Sigmoid colon (tissue), 7 donors: ENCODE results near the gene CDC5L. TPM values are rescaled to one million over a fixed set of nuclear protein-coding genes. Genes with fewer than 3 reads are reported as not detected.

Source experiments
- DNase-seq: peaks from one replicate; pipeline ENCODE4 v3.0.0-alpha.2; 2019
- H3K27ac ChIP-seq, 4 donors: fragments of 200-600 bp; sonication (generic); one replicate each; pipeline ENCODE4 v1.5.1; 2016 to 2019; ENCODE audit warnings: mild to moderate bottlenecking in 1 of 4
- H3K27me3 ChIP-seq, 3 donors: fragments of 200-600 bp; sonication (generic); one replicate each; pipeline ENCODE4 v1.5.1; 2019; ENCODE audit warnings: mild to moderate bottlenecking in 1 of 3
- H3K36me3 ChIP-seq, 4 donors: fragments of 200-600 bp; sonication (generic); one replicate each; pipeline ENCODE4 v1.5.1; 2016 to 2019
- H3K4me1 ChIP-seq, 4 donors: fragments of 200-600 bp; sonication (generic); one replicate each; pipeline ENCODE4 v1.5.1; 2017 to 2019
- H3K4me3 ChIP-seq, 4 donors: fragments of 200-600 bp; sonication (generic); one replicate each; pipeline ENCODE4 v1.5.1; 2017 to 2019; ENCODE audit warnings: mild to moderate bottlenecking in 2 of 4, moderate library complexity in 1 of 4
- H3K9me3 ChIP-seq, 4 donors: fragments of 200-600 bp in 3 of 4; sonication (generic) in 3 of 4; one replicate each; pipeline versions ENCODE4 v1.5.1 to v1.6.1; 2013 to 2019
- EP300 ChIP-seq, 4 donors: sonication (generic); formaldehyde crosslinking; IDR thresholded peaks; one replicate each; pipeline ENCODE4 v1.6.1; 2017; ENCODE audit warnings: antibody characterized with exemption in 4 of 4
- POLR2A ChIP-seq, 2 donors: fragments of 450-650 bp; IDR thresholded peaks; one replicate each; pipeline ENCODE4 v1.6.1; 2016; ENCODE audit warnings: antibody characterized with exemption in 2 of 2, mild to moderate bottlenecking in 2 of 2, moderate library complexity in 2 of 2
- POLR2AphosphoS5 ChIP-seq, 4 donors: sonication (generic); formaldehyde crosslinking; IDR thresholded peaks; one replicate each; pipeline ENCODE4 v1.6.1; 2017; ENCODE audit warnings: antibody characterized with exemption in 4 of 4
- WGBS, 2 donors: extraction: QIAGEN DNeasy Blood & Tissue Kit; methylation state at CpG; one replicate each; pipeline ENCODE4 v1.1.7; 2013; 5-methylcytosine and 5-hydroxymethylcytosine counted together
- intact Hi-C: fragments of 100-400 bp; cut with DNase I; formaldehyde crosslinking; loops from one replicate; pipeline ENCODE4 v1.15.1; 2023
- polyA plus RNA-seq, 3 donors: library from polyadenylated mRNA; stranded (reverse); fragments of 200-250 nt; gene quantifications; one replicate each; pipeline ENCODE4 v1.2.3, GENCODE V29; 2013
- total RNA-seq, 4 donors: library from RNA; depleted of rRNA; stranded (reverse); fragments of >200 nt; gene quantifications; one replicate each; pipeline ENCODE4 v1.1.0, GENCODE V29; 2016
- TF ChIP-seq, protein P1 (sequence below), 4 experiments: fragments of 450-650 bp in 3 of 4; fragments of 200-600 bp in 1 of 4; IDR thresholded peaks; one replicate each; pipeline ENCODE4 v1.5.1; 2016 to 2019; ENCODE audit warnings: antibody characterized with exemption in 4 of 4, mild to moderate bottlenecking in 3 of 4, moderate library complexity in 2 of 4
- donor health status: healthy with polysubstance abuse.
- donor health status: Bipolar disorder and iron deficiency.
- donor health status: healthy.

CDC5L gene
- total and polyA plus RNA-seq, 7 donors: 6.6 to 24.6 (median 18.0) TPM

DNA sequence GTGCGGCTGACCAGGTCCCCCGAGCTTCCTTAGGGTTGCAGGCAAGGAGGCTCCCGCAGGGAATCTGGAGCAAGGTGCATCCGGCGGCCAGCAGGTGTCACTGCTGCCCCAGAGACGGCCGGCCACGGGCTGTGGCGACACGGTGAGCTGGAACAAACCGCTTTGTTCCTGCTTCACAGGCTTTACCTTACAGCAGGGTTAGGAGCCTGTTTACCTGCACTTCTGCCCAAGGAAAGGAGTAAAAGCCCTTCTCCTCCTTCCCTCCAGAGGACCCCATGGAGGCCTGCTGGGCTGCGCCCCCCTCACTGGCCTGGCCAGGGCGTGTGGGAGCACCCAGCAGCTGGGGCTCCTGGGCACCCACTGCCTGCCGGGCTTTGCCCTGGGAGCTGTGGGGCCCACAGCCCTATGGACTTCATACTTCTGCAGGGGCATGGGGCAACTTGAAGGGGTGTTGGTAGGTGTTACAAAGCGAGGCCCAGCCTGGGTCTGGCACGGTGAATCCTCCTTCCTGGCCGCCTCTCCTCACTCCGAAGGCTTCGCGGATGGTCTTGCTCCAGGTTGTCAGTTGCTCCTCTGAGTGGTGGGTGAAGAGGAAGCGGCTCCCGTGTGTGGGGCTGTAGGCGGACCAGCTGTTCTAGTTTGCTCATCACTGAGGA, 88.4 kb downstream of the CDC5L start:
- intact Hi-C loops: loop anchor here (5.0 kb wide), 4 partner anchors 181 to 1446 kb away; no protein-coding TSS in a partner anchor
- TF ChIP-seq POLR2A (IDR thresholded peaks at IDR 0.05) (no peak), POLR2AphosphoS5 (IDR thresholded peaks at IDR 0.05) (peak in 1 of 4 donors; percentile 22), EP300 (IDR thresholded peaks at IDR 0.05) (no peak)
- TF ChIP-seq, protein P1, sequence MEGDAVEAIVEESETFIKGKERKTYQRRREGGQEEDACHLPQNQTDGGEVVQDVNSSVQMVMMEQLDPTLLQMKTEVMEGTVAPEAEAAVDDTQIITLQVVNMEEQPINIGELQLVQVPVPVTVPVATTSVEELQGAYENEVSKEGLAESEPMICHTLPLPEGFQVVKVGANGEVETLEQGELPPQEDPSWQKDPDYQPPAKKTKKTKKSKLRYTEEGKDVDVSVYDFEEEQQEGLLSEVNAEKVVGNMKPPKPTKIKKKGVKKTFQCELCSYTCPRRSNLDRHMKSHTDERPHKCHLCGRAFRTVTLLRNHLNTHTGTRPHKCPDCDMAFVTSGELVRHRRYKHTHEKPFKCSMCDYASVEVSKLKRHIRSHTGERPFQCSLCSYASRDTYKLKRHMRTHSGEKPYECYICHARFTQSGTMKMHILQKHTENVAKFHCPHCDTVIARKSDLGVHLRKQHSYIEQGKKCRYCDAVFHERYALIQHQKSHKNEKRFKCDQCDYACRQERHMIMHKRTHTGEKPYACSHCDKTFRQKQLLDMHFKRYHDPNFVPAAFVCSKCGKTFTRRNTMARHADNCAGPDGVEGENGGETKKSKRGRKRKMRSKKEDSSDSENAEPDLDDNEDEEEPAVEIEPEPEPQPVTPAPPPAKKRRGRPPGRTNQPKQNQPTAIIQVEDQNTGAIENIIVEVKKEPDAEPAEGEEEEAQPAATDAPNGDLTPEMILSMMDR (IDR thresholded peaks at IDR 0.05): peak; percentile 76 to 92 (median 89)
- H3K27me3 ChIP-seq: peaks cover 0 to 12% (median 0%) of the 10 kb centered on the region in 3 donors
- peak overlapping the region in 1 of 4 donors; percentile 25 for H3K27ac ChIP-seq
- H3K4me1 ChIP-seq: peaks cover 0 to 14% (median 8%) of the 10 kb centered on the region in 4 donors
- no peak overlapping the region for H3K4me3 ChIP-seq
- peak; percentile 88 for DNase-seq
- 40 to 44% methylated on average over 23 of the region's 23 CpGs for WGBS, 2 donors
- H3K9me3 ChIP-seq: no peaks in the 10 kb centered on the region
- H3K36me3 ChIP-seq: no peaks in the 10 kb centered on the region

DNA sequence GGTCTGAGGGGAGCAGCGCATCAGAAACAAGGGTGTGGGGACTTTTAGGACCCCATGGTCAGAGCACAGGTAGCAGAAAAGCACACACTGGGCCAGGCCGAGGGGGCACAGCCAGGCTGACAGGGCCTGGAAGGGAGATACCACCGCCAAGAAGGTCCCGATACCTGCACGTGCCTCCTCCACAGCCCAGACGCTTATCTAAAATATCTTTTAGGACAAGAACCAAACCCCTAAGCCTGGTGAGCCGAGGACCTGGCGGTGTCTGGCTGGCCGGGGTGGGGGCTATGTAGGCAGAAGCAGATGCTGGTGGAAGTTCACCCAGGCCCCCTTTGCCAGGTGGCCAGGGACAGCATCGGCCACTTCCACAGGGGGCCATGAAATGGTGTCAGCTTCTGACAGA, 89.3 kb downstream of the CDC5L start:
- Histone ChIP-seq H3K27ac (no peak overlapping the region), H3K4me1 (peaks cover 0 to 14% (median 8%) of the 10 kb centered on the region in 4 donors), H3K27me3 (peaks cover 0 to 12% (median 0%) of the 10 kb centered on the region in 3 donors), H3K4me3 (no peak overlapping the region), H3K9me3 (no peaks in the 10 kb centered on the region), H3K36me3 (no peaks in the 10 kb centered on the region)
- 95% methylated on average over 10 of the region's 10 CpGs for WGBS, 2 donors
- TF ChIP-seq, protein P1 (IDR thresholded peaks at IDR 0.05): no peak
- no peak for TF ChIP-seq EP300 (IDR thresholded peaks at IDR 0.05)
- TF ChIP-seq POLR2AphosphoS5 (IDR thresholded peaks at IDR 0.05): no peak
- no peak for TF ChIP-seq POLR2A (IDR thresholded peaks at IDR 0.05)
- no peak for DNase-seq
- intact Hi-C loops: loop anchor here (5.0 kb wide), 4 partner anchors 180 to 1445 kb away; no protein-coding TSS in a partner anchor

DNA sequence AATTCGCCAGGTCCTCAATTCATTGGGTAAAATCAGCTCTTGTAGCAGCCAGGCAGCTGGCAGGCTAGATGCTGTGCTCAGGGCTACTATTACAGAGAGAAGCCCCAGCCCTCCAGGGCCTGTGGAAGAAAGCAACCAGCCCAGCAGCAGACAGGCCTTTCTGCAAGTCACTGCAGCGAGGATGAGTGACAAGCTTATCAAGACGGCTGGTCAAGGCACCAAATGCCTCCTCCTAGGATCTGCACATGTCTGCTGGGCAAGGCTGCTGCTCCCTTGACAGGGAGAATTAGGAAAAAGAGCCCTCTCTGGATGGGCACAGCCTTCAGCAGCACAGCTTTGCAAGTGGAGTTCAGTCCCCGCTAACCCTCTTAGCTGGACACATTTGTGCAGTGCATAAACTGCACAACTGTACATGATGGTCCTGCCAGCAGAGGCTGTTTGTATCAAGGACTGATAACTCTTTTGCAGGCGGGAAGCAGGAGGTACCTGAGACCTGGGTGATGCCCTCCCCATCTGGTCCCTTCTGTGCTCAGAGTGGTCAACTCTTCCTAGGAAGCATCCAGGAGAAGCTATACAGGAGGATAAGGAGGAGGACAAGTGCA, 89.9 kb downstream of the CDC5L start:
- H3K27ac ChIP-seq: no peak overlapping the region
- peaks cover 0 to 14% (median 8%) of the 10 kb centered on the region in 4 donors for H3K4me1 ChIP-seq
- intact Hi-C loops: loop anchor here (5.0 kb wide), 4 partner anchors 180 to 1445 kb away; no protein-coding TSS in a partner anchor
- TF ChIP-seq EP300 (IDR thresholded peaks at IDR 0.05) (no peak), POLR2A (IDR thresholded peaks at IDR 0.05) (no peak), POLR2AphosphoS5 (IDR thresholded peaks at IDR 0.05) (no peak)
- TF ChIP-seq, protein P1 (IDR thresholded peaks at IDR 0.05): no peak
- WGBS, 2 donors: 94 to 97% methylated on average over 5 of the region's 5 CpGs
- no peaks in the 10 kb centered on the region for H3K36me3 ChIP-seq
- H3K4me3 ChIP-seq: no peak overlapping the region
- H3K9me3 ChIP-seq: no peaks in the 10 kb centered on the region
- DNase-seq: no peak
- H3K27me3 ChIP-seq: peaks cover 0 to 12% (median 0%) of the 10 kb centered on the region in 3 donors

DNA sequence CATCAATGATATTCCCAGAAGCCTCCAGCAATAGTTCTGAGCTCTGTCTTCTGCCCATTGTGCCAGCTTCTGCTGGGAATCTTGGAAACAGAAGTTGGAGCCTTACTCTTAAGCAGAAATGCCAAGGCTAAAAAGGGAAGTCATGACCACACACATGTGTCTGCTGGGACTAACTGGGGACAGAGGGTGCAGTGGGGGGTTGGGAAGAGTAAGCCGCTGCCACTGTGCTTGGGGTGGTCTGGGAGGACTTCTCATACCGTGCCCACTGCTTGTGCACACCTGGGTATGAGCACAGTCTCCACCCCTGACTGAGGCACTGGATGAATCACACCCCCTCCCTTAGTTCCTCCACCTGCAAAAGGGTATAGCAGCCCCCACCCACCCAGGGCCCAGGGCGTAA, 90.7 kb downstream of the CDC5L start:
- no peak for TF ChIP-seq POLR2AphosphoS5 (IDR thresholded peaks at IDR 0.05)
- TF ChIP-seq EP300 (IDR thresholded peaks at IDR 0.05): no peak
- TF ChIP-seq, protein P1 (IDR thresholded peaks at IDR 0.05): no peak
- TF ChIP-seq POLR2A (IDR thresholded peaks at IDR 0.05): no peak
- Histone ChIP-seq H3K4me3 (no peak overlapping the region), H3K36me3 (no peaks in the 10 kb centered on the region), H3K27ac (no peak overlapping the region), H3K27me3 (peaks cover 0 to 12% (median 0%) of the 10 kb centered on the region in 3 donors), H3K9me3 (no peaks in the 10 kb centered on the region), H3K4me1 (peaks cover 0 to 14% (median 8%) of the 10 kb centered on the region in 4 donors)
- 65 to 85% methylated on average over 3 of the region's 3 CpGs for WGBS, 2 donors
- no peak for DNase-seq
- intact Hi-C loops: loop anchor here (5.0 kb wide), 4 partner anchors 179 to 1444 kb away; no protein-coding TSS in a partner anchor
